GM18507 (cell line): ENCODE measurements around the gene OGFOD2.

Source experiments
- DNase-seq: peaks from one replicate; pipeline ENCODE4 v3.0.0; 2011; ENCODE audit warnings: low read depth; ENCODE audit not compliant: insufficient read length; ENCODE audit errors: extremely low spot score
- FAIRE-seq: peaks from 2 replicates; lab custom pipeline; 2011; peaks lifted over from hg19 to GRCh38; lab: Jason Lieb, UNC

The OGFOD2 gene

GRCh38 chr12:122949816-122950675, 25.0 kb upstream of the OGFOD2 start:
- DNase-seq (no peak), FAIRE-seq (no peak)

DNA sequence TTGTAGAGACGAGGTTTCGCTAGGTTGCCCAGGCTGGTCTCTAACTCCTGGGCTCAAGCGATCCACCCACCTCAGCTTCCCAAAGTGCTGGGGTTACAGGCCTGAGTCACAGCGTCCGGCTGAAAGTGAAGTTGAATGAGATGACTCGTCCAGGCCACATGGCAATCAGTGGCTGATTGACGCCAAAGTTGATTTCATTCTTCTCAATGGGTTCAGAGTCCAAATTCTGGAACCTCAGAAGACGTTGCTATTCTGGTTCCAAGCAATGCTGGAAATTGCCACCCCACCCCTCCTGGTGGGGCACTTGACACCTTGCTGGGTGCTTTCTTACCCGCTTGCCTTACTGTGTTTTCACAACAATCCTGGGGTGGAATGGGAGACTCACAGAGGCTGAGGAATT, 23.6 kb upstream of the OGFOD2 start:
- no peak for FAIRE-seq
- no peak for DNase-seq

DNA sequence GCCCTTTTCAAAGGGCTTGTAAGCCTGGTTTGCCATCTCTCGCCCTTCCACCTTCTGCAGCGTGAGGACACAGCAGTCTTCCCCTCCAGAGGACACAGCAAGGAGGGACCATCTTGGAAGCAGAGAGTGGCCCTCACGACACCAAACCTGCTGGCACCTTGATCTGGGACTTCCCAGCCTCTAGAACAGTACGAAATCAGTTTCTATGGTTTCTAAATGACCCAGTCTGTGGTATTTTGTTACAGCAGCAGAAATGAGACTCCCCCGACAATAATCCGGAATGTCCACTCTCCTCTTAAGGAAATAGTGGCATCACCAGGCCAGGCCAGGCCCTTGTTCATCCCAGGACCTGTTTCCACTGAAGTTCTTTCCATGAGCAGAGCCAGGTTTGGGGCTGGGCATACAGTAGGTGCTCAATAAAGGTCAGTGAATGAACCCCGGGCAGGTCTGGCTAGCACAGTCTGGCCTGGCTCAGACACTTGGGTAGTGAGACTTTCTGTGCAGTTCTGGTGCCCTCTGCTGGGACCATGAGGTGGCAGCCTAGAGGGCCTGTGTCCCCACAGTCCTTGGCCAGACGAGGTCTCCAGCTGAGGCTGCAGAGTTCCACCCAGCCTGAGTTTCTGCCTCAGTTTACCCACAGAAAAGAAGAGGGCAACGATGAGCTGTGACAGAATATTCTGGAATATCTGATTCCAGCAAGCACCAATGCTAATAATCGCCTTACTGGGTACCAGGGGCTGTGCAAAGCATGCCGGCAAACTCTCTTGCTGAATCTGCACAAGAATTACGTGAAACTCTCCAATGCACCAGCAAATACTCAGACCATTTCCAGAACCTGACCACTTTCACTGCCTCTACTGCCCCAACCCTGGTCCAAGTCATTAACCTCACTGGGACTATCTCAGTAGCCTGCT, 22.8 kb upstream of the OGFOD2 start:
- FAIRE-seq (peak; percentile 93), DNase-seq (peak; percentile 76)

DNA sequence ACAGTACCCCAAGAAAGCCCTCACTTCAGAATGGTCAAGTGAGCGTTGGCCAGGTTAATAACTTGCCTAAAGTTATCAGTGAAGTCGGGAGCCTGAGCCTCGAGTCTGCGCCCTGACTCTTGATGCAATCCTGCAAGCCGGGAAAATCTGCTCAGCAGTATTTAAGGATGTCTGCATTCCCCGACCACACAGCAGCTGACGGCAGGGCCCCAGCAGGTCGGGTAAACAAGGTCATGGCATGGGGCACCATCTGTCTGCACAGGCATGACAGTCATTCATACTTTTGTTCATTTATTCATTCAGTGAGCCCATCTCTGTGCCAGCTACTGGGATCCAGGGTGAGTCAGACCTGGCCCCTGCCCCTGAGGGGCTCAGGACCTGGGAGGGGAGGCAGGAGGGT, 19.9 kb upstream of the OGFOD2 start:
- DNase-seq: no peak
- no peak for FAIRE-seq

GRCh38 chr12:122956035-122956434, 19.0 kb upstream of the OGFOD2 start:
- no peak for DNase-seq
- no peak for FAIRE-seq

- FAIRE-seq (no peak), DNase-seq (no peak)
These were observed 16.7 kb upstream of the OGFOD2 start for GRCh38 chr12:122958198-122958888.

GRCh38 chr12:122959566-122960192, 15.4 kb upstream of the OGFOD2 start:
- no peak for FAIRE-seq

GRCh38 chr12:122960193-122960569, 14.9 kb upstream of the OGFOD2 start:
- DNase-seq (no peak), FAIRE-seq (no peak)

More at GRCh38 chr12:122959566-122960192, 15.4 kb upstream of the OGFOD2 start:
- DNase-seq: no peak

DNA sequence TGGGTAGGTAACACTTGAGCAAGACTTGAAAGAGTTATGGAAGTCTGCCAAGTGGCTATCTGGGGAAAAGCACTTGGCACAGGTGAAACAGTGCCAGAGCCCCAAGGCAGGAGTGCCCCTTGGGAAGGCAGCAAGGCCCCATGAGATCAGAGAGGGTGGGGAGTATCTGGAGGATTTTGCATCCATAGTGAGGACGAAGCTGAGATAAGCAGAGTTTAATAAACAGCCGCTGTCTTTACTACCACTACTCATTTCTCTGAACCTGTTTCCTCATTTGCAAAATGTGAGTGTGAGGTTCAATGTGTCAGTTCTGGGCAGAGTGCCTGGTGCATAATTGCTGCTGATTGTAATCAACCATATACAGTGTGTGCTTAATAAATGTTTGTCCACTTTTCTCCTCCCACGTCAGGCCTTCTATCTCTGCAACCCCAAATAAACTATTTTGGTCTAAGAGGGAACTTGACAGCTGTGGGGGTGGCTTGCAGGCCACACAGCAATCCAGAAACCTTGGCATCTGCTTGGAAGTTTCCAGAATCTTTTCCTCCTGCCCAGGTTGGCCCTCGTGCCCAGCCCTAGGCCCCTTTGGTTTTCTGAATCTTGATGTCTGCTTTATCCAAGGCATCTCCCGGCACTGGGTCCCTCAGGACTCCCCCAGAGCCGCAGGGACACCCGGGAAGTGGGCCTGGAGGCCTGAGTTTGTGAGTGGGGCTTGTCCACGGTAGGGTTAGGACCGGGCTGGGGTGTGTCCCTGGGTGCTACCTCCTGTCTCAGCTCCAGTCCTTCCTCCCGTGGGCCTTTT, 13.3 kb upstream of the OGFOD2 start:
- FAIRE-seq (no peak), DNase-seq (no peak)

DNA sequence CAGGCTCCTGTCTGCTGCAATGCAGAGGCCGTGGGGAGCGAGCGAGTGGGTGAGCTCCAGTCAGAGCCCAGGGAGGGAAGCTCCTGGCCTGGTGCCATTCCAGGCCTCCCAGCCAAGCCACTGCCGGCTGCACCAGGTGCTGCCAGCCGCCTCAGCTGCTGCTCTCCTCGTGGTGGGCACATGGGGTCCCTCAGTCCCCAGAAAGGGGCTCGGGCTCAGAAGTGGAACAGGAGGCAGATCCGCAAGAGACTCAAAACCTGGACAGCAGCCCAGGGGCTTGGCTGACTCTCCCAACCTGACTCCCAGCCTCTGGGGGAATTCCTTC, 11.1 kb upstream of the OGFOD2 start:
- no peak for DNase-seq
- no peak for FAIRE-seq

- DNase-seq (no peak), FAIRE-seq (no peak)
These were observed 10.4 kb upstream of the OGFOD2 start for GRCh38 chr12:122964439-122965257.

- no peak for FAIRE-seq
- no peak for DNase-seq
These were observed 9.7 kb upstream of the OGFOD2 start for GRCh38 chr12:122965321-122965751.

- DNase-seq: peak; percentile 96
- FAIRE-seq: peak; percentile 84
These were observed 8.9 kb upstream of the OGFOD2 start, which contains the start of gene ABCB9 for GRCh38 chr12:122965851-122966742. Gene ABCB9, minus strand, starts transcription at chr12:122966463. Its CDS starts 6,228 bp downstream, at chr12:122960235.

- no peak for FAIRE-seq
- DNase-seq: no peak
These were observed 8.1 kb upstream of the OGFOD2 start for GRCh38 chr12:122966743-122967550.

- FAIRE-seq: no peak
- DNase-seq: no peak
These were observed 6.9 kb upstream of the OGFOD2 start for GRCh38 chr12:122968104-122968503.

DNA sequence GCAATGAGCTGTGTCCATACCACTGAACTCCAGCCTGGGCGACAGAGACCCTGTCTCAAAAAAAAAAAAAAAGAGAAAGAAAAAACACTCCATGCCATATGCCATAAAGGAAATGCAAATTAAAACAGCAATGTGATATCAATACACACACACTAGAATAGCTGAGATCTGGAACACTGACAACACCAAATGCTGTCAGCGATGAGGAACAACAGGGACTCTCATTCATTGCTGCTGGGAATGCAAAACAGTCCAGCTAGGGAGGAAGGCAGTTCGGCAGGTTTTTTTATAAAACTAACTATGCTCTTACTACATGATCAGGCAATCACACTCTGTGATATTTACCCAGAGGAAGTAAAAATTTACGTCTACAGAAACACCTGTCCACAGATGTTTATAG, 5.4 kb upstream of the OGFOD2 start:
- no peak for DNase-seq

More for the DNA sequence above, 5.4 kb upstream of the OGFOD2 start:
- no peak for FAIRE-seq
